Measurements from ENCODE around the gene SEC14L1. TPM values are rescaled to one million over a fixed set of nuclear protein-coding genes. Genes with fewer than 3 reads are reported as not detected.

Gene SEC14L1
- total RNA-seq, 2 donors from 2014 or later, result 89.0 to 105 TPM

DNA sequence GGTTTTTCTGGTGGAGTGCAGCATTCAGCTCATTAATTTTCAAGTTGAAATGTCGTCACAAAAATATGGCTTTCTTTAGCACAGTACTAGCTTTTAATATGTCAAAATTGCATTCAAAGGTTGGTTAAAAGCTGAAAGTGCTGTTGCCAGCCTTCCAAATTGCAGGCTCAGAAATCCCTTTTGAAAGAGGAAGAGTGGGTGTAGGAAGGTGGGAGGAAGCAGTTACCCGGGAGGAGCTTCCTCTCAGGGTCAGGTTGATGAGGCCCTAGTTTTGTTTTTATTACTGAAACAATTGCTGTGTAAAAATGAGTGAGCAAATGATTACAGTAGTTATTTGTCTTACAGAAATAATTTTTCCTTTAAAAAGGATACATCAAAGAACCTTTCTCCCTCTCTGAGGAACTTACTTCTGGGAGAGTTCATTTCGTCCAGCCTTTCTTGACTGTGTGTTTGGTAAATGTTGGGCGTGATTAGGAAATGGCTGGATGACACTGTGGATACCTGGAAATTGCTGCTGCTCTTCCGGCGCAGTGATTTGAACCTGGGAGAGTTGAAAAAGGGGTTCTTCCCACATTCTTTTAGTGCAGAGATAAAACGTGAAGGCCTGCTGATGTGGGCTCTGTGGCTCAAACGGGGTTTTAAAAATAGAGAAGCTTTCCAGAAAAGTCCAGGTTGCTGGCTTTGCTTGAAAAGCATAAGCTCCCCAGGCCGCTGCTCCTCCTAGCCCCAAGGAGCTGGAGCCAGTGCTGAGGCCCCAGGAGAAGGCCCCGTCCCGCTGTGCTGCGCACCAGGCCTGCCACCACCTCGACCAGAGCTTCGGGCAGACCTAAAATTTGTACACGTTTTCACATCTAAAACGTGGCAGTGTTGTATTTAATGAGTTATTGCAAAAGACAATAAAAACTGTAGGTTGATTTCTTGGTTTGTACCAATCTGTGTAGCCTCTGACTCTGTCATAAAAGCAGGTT is 41.7 kb downstream of the SEC14L1 start:
- H3K9me3 ChIP-seq, result no peaks in the 10 kb centered on the region
- TF ChIP-seq, protein P1, sequence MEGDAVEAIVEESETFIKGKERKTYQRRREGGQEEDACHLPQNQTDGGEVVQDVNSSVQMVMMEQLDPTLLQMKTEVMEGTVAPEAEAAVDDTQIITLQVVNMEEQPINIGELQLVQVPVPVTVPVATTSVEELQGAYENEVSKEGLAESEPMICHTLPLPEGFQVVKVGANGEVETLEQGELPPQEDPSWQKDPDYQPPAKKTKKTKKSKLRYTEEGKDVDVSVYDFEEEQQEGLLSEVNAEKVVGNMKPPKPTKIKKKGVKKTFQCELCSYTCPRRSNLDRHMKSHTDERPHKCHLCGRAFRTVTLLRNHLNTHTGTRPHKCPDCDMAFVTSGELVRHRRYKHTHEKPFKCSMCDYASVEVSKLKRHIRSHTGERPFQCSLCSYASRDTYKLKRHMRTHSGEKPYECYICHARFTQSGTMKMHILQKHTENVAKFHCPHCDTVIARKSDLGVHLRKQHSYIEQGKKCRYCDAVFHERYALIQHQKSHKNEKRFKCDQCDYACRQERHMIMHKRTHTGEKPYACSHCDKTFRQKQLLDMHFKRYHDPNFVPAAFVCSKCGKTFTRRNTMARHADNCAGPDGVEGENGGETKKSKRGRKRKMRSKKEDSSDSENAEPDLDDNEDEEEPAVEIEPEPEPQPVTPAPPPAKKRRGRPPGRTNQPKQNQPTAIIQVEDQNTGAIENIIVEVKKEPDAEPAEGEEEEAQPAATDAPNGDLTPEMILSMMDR (IDR thresholded peaks at IDR 0.05), result no peak
- DNase-seq (ENCODE audit: low spot score) (no peak), ATAC-seq (ENCODE audit: insufficient number of reproducible peaks, low FRiP score, low read depth) (no peak)
- H3K4me1 ChIP-seq (ENCODE audit: control insufficient read depth in 1 of 2, low read depth in 2 of 2), result peaks cover 5 to 38% of the 10 kb centered on the region in 2 donors
- no peak overlapping the region for H3K27ac ChIP-seq
- H3K4me3 ChIP-seq, result no peak overlapping the region
- no peaks in the 10 kb centered on the region for H3K36me3 ChIP-seq
- no peaks in the 10 kb centered on the region for H3K27me3 ChIP-seq (replicated peaks; ENCODE audit: insufficient read depth)

DNA sequence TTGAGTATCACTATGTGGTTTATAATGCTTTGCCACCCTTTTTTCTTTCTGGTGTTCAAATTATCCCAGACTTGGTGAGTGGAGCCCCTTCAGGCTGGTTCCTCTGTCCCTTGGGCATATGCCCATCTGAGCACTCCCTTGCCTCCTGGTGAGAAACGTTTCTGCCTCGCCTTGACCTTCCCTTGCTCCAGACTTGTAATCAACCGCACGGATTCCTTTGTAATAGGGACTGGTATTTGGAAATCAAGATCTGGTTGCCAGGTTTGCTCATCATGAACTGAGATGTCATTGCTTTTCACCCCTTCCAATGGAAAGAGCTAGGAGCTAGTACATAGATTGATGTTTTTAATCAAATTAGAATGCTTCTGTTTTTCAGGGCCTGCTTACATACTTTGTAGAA is 43.7 kb downstream of the SEC14L1 start:
- H3K27ac ChIP-seq, result no peak overlapping the region
- no peak for DNase-seq (ENCODE audit: low spot score)

DNA sequence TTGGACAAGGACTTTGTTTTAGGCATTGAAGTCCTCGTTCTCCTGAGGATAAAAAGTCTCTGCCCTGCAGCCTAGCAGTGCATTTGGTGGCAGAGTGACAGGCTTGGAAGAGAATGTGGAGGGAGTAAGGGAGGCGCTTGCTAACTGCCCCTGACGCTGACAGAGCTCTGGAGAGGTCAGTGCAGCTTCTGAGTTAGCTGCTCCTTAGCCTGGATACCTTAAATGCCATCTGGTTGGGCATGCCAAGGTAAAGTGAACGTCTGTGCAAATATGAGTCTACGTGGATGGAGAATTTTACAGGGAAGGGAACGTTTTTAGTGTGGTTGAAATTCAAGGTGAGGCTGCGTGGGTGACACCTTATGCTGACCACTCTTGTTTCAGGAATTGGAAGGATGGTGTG is 44.4 kb downstream of the SEC14L1 start:
- H3K4me1 ChIP-seq (ENCODE audit: control insufficient read depth in 1 of 2, low read depth in 2 of 2), result peaks cover 5 to 38% of the 10 kb centered on the region in 2 donors
- no peak overlapping the region for H3K27ac ChIP-seq
- no peaks in the 10 kb centered on the region for H3K9me3 ChIP-seq
- TF ChIP-seq, protein P1 (IDR thresholded peaks at IDR 0.05), result no peak
- no peak for DNase-seq (ENCODE audit: low spot score)
- no peaks in the 10 kb centered on the region for H3K27me3 ChIP-seq (replicated peaks; ENCODE audit: insufficient read depth)
- ATAC-seq (ENCODE audit: insufficient number of reproducible peaks, low FRiP score, low read depth), result no peak
- H3K4me3 ChIP-seq, result no peak overlapping the region
- no peaks in the 10 kb centered on the region for H3K36me3 ChIP-seq

More for the DNA sequence above, 43.7 kb downstream of the SEC14L1 start:
- no peak for ATAC-seq (ENCODE audit: insufficient number of reproducible peaks, low FRiP score, low read depth)
- Histone ChIP-seq H3K36me3 (no peaks in the 10 kb centered on the region), H3K9me3 (no peaks in the 10 kb centered on the region), H3K4me1 (ENCODE audit: control insufficient read depth in 1 of 2, low read depth in 2 of 2) (peaks cover 5 to 38% of the 10 kb centered on the region in 2 donors), H3K4me3 (no peak overlapping the region), H3K27me3 (replicated peaks; ENCODE audit: insufficient read depth) (no peaks in the 10 kb centered on the region)
- TF ChIP-seq, protein P1 (IDR thresholded peaks at IDR 0.05), result no peak

DNA sequence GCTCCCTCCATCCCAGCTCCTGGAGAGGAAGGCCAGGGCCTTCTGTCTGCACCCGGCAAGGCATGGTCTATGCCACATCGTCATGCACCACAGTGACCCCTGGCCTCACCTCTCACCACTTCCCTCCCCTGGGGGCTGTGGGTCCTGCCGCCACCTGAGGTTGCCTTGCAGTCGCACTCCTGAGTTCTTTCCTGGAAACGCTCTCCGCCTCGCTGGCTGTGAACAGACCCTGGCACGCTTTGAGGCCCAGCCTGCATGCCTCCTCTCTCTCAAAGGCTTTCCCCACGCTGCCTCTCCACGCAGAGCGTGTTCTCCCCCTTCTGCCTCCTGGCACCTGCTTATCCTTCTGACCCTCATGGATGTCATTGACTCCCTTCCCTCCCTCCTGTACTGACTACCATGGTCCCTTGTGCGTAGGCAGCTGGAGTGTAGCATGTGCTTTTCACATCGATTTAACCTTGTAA is 45.4 kb downstream of the SEC14L1 start:
- no peak overlapping the region for H3K27ac ChIP-seq

More for the DNA sequence above, 45.4 kb downstream of the SEC14L1 start:
- Histone ChIP-seq H3K9me3 (no peaks in the 10 kb centered on the region), H3K27me3 (replicated peaks; ENCODE audit: insufficient read depth) (no peaks in the 10 kb centered on the region), H3K36me3 (no peaks in the 10 kb centered on the region), H3K4me1 (ENCODE audit: control insufficient read depth in 1 of 2, low read depth in 2 of 2) (peaks cover 5 to 38% of the 10 kb centered on the region in 2 donors), H3K4me3 (no peak overlapping the region)
- TF ChIP-seq, protein P1 (IDR thresholded peaks at IDR 0.05), result no peak
- ATAC-seq (ENCODE audit: insufficient number of reproducible peaks, low FRiP score, low read depth) (no peak), DNase-seq (ENCODE audit: low spot score) (no peak)
